Measurements from ENCODE around the gene GUCY2D. TPM values are rescaled to one million over a fixed set of nuclear protein-coding genes. Genes with fewer than 3 reads are reported as not detected.
"Not testable (repeated sequence)": the region's sequence is repeated elsewhere in the genome, so short reads cannot be mapped to it uniquely, and the experiment has no call there.

GUCY2D gene
- total RNA-seq, 2 donors from 2014 or later: 0.15 to 0.77 TPM

DNA sequence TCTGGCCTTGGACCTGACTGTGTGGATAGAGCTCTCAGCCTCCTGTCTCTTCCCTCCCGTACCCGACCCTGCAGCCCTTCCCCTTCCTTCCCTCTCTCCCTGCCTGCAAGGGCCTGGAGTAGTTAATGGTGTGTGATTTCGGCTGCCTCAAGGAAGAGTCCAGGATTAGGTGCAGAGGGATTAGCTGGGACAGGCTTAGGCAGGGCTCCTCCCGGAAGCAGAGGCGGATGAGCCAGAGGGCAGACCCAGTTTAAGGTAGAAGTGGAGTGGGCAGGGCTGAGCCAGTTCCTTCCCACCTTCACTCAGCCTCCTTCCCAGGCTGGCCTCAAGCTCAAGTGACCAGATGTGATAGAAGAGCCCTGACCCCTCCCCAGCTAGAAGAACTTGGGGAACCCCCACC lies 16.8 kb downstream of the GUCY2D start:
- ATAC-seq (replicated peaks): no peak
- H3K27me3 Mint-ChIP-seq: peaks cover 22% of the 10 kb centered on the region
- H3K36me3 Mint-ChIP-seq (ENCODE audit: low read depth): no peaks in the 10 kb centered on the region
- H3K27ac Mint-ChIP-seq: peak overlapping the region; percentile 74
- no peak overlapping the region for H3K4me3 Mint-ChIP-seq
- H3K9me3 Mint-ChIP-seq: no peaks in the 10 kb centered on the region
- H3K4me1 Mint-ChIP-seq: peaks cover 5% of the 10 kb centered on the region

DNA sequence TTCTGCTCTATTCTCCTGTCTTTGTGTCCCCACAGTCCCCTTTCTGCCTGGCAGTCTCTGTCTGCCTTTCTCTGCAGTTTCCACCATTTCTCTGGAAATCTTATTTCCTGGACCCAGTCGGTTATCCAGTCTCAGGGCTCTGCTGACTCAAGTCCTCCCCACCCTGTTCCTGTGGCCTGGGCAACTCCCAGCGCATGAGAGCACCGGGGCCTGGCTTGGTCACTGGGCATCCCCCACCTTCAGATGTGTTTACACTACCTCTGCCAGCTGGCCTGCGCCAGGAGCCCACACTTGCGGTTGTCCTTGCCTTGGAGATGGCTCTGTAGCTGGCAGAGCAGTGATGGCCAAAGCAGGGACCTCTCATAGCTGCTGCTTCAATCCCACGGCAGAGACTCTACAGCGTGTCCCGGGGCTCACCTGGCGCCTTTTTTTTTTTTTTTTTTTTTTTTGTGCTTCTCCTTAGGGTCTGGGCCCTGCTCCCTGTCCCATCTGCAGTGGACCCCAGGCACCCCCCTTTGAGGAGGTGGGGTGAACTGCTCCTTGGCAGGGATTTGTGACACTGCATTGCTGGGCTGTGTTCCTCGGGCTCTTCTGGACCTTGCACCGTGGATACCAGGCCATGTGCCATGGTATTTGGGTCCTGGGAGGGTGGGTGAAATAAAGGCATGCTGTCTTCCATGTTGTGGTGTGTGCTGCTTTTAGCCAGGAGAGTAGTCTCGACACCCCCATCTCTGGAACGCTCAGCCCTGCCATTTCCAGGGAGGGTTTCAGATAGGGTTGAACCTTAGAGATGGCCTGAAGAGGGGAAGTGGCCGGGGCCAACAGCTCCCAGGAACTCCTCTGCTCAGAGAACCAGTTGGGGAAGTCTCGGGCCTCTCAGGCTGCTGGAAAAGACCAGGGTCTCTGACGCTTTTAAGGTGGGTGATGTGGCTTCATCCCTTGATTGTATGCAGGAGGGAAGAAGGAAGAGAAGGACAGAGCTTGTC lies 17.5 kb downstream of the GUCY2D start:
- Mint-ChIP-seq H3K27ac (peak overlapping the region; percentile 74), H3K36me3 (ENCODE audit: low read depth) (no peaks in the 10 kb centered on the region), H3K4me1 (peaks cover 5% of the 10 kb centered on the region), H3K4me3 (no peak overlapping the region), H3K9me3 (no peaks in the 10 kb centered on the region), H3K27me3 (peaks cover 23% of the 10 kb centered on the region)
- ATAC-seq (replicated peaks): peak; percentile 57

DNA sequence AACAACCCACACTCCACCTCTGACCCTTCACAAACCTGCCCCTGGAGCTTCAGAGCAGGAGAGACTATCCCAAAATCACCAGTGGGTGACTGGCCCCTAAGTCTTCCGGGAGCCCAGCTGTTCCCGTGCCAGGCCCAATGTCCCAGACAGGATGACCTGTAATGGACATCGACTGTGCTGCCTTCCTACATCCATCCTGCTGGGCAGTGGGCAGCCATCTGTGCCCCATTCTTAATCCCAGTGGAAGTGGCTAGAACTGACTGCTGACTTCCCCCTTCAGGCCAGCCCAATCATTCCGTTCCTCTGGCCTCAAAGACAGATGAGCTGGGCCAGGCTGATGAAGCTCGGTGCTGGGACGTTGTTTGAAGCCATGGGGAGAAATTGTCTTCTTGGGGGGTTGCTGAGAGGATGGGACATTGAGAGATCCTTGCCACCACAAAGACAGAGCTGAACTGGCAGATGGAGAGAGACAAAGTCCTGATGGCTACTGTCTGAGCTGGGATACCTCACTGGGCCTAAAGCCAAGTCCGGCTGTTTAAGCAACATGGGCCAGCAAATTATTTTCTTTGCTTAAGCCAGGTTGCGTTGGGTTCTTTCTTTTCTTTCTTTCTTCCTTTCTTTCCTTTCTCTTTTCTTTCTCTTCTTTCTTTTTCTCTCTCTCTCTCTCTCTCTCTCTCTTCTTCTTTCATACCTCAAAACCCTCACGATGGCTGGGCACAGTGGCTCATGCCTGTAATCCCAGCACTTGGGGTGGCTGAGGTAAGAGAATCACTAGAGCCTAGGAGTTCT lies 18.6 kb downstream of the GUCY2D start:
- peaks cover 23% of the 10 kb centered on the region for H3K27me3 Mint-ChIP-seq
- no peak for ATAC-seq (replicated peaks)
- no peak overlapping the region for H3K4me3 Mint-ChIP-seq
- no peaks in the 10 kb centered on the region for H3K9me3 Mint-ChIP-seq
- H3K27ac Mint-ChIP-seq: peak overlapping the region; percentile 71
- no peaks in the 10 kb centered on the region for H3K36me3 Mint-ChIP-seq (ENCODE audit: low read depth)
- peaks cover 5% of the 10 kb centered on the region for H3K4me1 Mint-ChIP-seq

DNA sequence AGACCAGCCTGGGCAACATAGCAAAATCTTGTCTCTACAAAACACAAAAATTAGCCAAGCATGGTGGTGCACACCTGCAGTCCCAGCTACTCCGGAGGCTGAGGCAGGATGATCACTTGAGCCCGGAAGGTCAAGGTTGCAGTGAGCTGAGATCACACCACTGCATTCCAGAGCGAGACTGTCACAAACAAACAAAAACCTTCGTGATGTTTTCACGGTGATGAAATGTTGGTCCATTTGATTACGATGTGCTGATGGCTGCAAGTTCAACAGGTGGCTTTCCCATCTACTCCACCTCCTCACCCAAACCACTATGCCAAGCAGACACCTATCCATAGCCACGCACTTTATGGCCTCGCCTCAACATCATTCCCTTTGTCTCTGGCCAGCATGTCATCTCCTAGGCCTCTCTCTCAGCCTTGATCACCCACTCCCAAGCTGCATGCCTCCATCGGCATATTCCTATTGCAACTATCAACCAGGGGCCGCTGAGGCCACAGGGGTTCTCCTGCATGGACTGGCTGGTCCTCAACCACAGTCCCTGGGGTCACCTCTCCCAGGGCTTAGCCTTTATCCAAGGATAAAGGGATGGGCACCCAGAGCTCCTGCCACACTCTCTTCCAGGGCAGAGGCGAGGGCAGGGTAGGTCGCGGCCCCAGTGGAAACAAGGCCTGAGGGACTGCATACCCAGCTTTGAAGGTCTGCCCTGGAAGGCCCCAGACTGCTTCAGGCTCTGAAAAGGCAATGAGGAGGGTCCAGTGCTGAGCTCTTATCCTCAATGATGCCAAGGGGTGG lies 19.3 kb downstream of the GUCY2D start:
- Mint-ChIP-seq H3K9me3 (no peaks in the 10 kb centered on the region), H3K4me1 (peaks cover 2% of the 10 kb centered on the region), H3K27me3 (peaks cover 28% of the 10 kb centered on the region), H3K4me3 (no peak overlapping the region), H3K27ac (peak overlapping the region; percentile 71), H3K36me3 (ENCODE audit: low read depth) (no peaks in the 10 kb centered on the region)
- ATAC-seq (replicated peaks): no peak

DNA sequence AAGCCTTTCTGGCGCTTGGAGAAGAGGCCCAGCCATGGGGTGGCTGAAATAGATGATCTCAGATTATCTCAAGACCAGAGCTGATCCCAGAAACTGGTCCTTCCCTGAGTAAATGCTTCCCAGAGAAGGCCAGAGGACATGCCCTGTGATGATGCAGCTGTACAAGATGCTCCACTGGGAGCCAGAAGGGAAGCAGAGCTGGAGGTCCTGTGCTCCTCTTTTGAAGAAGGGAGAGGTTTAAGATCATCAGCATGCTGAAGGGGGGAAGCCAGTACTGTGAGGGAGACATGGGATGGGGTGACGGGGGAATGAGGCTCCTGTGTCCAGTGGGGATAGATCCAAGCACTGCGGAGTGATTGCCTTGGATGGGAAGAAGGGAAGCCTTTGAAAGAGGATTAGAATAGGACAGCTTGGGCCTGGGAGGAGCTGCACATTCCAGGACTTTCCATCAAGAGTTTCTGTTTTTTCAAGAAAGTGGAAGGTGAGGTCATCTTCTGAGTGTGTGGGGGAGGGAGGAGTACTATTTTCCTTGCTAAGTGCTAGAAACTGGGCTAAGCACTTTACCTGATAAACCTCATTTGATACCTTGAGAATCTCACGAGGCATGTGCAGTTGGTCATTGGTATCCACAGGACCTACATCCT lies 20.1 kb downstream of the GUCY2D start:
- Mint-ChIP-seq H3K27ac (peak overlapping the region; percentile 68), H3K4me1 (no peaks in the 10 kb centered on the region), H3K9me3 (no peaks in the 10 kb centered on the region), H3K36me3 (ENCODE audit: low read depth) (no peaks in the 10 kb centered on the region), H3K4me3 (no peak overlapping the region), H3K27me3 (peaks cover 34% of the 10 kb centered on the region)
- no peak for ATAC-seq (replicated peaks)

DNA sequence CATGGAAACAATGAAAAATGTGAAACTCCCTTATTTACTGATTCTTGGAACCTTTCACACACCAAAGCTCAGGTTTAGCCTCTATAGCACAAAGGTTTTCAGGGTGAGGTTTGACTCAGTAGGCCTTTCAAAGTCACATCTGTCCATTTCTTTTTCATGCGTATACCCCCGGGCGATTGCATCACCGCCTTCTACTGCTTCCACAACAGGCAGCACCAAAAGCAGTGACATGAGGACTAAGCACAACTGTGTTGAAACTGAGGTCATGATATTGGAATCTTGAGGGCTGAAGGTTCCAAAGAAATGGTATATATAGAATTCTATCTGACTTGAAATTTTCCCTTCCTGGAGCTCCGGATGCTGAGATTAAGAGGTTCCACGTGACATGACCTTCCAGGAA lies 21.7 kb downstream of the GUCY2D start:
- not testable (repeated sequence) for H3K4me1 Mint-ChIP-seq

DNA sequence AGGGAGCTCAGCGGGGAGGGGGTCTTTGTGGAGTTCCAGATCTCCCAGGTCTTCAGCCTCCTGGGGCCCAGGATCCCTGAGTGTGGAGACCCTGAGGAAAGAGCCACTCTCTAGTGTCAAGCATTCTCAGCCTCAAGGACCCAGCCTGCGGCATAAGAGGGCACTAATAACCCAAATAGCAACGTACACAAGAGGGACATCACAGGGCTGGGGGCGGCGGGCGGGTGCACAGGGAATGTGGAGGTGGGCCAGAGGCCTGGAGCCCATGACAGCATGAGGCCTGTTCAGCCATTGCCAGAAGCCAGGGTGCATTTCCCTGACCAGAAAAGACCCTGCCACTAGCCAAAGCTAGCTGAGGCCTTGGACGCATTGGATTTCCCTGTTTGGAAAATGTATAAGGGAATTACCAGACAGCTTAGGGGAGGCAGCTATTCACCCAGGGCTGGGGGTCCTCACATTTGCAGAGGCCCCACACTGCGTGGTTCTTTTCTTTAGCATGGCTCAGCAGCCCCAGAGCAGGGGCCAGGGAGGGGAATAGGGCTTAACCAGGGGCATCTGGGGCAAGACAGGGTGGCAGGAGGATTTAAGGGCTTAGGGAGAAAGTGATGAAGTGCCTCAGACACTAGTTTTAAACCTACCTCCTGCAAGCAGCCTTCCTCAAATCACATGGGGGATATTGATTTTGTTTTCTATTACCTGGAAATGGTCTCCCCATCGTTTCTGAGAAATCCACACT lies 22.9 kb downstream of the GUCY2D start:
- Mint-ChIP-seq H3K4me3 (no peak overlapping the region), H3K36me3 (ENCODE audit: low read depth) (no peaks in the 10 kb centered on the region), H3K27ac (no peak overlapping the region), H3K9me3 (no peaks in the 10 kb centered on the region), H3K27me3 (peaks cover 39% of the 10 kb centered on the region), H3K4me1 (no peaks in the 10 kb centered on the region)
- no peak for ATAC-seq (replicated peaks)

More for the DNA sequence above, 21.7 kb downstream of the GUCY2D start:
- not testable (repeated sequence) for H3K4me3 Mint-ChIP-seq; H3K27ac Mint-ChIP-seq; H3K36me3 Mint-ChIP-seq (ENCODE audit: low read depth); H3K9me3 Mint-ChIP-seq; ATAC-seq (replicated peaks)
- H3K27me3 Mint-ChIP-seq: peaks cover 43% of the 10 kb centered on the region

DNA sequence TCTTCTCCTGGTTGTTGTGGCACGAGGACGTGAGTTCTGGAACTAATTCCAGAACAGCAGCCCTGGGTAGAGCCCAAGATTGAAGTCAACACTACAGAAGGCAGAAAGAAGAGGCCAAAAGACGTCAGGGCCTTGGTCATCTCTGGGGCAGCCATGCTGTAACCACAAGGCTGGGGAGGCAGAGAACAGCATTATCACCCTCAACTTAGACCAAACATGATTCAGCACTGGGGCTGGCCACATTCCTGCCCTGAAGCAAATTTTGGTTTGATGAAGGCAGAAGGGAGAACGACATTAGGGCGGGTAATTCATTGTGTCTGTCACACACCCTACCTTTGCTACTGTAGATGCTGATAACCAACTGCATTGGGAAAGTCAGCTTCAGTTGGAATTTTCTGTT lies 26.7 kb downstream of the GUCY2D start:
- ATAC-seq (replicated peaks): no peak
- Mint-ChIP-seq H3K4me1 (no peaks in the 10 kb centered on the region), H3K27me3 (peaks cover 42% of the 10 kb centered on the region), H3K36me3 (ENCODE audit: low read depth) (no peaks in the 10 kb centered on the region), H3K4me3 (no peak overlapping the region), H3K9me3 (no peaks in the 10 kb centered on the region), H3K27ac (no peak overlapping the region)

DNA sequence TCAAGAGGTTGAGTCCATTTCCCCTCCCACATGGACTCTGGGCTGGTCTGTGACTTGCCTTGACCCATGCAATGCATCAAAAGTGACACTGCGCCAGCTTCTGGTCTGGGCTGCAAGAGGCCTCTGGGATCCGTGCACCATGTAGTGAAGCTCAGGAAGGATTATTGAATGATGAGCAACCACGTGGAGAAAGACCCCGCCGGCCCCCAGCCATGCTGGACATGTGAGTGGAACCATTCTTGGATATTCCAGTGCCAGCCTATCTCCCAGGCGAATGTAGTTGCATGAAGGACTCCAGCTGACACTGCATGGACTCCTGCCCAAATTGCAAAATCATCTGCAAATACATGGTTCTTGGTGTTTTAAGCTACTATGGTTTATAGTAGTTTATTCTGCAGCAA lies 28.8 kb downstream of the GUCY2D start:
- Mint-ChIP-seq H3K4me1 (no peaks in the 10 kb centered on the region), H3K27me3 (peaks cover 37% of the 10 kb centered on the region), H3K9me3 (no peaks in the 10 kb centered on the region), H3K27ac (no peak overlapping the region), H3K4me3 (no peak overlapping the region), H3K36me3 (ENCODE audit: low read depth) (no peaks in the 10 kb centered on the region)
- ATAC-seq (replicated peaks): no peak

DNA sequence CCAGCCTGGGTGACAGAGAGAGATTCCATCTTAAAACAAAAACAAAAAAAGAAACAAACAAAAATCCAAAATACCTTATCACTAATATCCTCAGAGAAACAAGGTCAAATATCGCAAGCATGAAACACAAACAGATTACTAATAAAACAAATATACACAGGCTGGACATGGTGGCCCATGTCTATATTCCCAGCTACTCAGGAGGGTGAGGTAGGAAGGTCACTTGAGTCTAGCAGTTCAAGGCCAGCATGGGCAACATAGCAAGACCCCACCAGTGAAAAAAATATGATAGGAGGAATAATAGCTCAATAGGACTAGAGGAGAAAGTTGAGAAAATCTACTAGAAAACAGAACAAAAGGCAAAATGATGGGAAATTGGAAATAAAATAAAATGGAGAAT lies 29.5 kb downstream of the GUCY2D start:
- no peak overlapping the region for H3K27ac Mint-ChIP-seq
- ATAC-seq (replicated peaks): no peak
- H3K27me3 Mint-ChIP-seq: peaks cover 35% of the 10 kb centered on the region
- H3K36me3 Mint-ChIP-seq (ENCODE audit: low read depth): no peaks in the 10 kb centered on the region
- no peak overlapping the region for H3K4me3 Mint-ChIP-seq
- H3K9me3 Mint-ChIP-seq: no peaks in the 10 kb centered on the region
- no peaks in the 10 kb centered on the region for H3K4me1 Mint-ChIP-seq

DNA sequence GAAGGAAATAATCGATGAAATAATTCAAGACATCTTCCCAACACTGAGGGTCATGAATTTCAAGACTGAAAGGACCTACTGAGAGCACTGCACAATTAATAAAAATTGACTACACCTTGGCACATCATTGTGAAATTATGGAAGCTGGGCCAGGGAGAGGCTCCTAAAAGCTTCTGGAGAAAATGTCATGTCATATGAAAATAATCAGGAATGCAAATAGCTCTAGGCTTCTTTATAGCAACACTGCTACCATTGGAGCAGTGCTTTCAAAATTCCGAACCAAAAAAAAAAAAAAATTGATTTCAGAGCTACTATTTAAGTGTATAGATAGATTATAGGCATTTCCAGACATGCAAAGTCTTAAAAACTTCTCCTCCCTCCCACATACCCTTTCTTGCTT lies 30.0 kb downstream of the GUCY2D start:
- Mint-ChIP-seq H3K4me3 (no peak overlapping the region), H3K9me3 (no peaks in the 10 kb centered on the region), H3K27ac (no peak overlapping the region), H3K4me1 (no peaks in the 10 kb centered on the region), H3K36me3 (ENCODE audit: low read depth) (no peaks in the 10 kb centered on the region), H3K27me3 (peaks cover 33% of the 10 kb centered on the region)
- ATAC-seq (replicated peaks): no peak

DNA sequence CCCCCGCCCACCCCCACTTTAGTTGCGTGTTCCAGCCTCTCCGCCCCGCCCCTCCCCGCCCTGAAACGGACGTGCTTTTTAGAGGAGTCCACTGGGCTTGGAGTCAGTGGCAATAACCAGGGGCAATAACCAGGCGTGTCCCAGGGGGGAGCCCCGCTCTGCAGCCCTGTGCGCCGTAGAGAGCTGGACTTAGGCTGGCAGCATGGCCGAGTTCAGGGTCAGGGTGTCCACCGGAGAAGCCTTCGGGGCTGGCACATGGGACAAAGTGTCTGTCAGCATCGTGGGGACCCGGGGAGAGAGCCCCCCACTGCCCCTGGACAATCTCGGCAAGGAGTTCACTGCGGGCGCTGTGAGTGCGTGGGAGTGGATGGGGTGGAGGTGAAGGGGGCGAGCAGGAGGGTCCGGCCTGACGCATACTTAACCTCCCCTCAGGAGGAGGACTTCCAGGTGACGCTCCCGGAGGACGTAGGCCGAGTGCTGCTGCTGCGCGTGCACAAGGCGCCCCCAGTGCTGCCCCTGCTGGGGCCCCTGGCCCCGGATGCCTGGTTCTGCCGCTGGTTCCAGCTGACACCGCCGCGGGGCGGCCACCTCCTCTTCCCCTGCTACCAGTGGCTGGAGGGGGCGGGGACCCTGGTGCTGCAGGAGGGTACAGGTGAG lies 36.7 kb downstream of the GUCY2D start, which contains the start of gene ALOX15B:
Gene ALOX15B, plus strand, starts transcription at position 106 of the 657 bp plus-strand sequence. Its CDS starts 97 bp downstream, at position 203.
- ATAC-seq (replicated peaks): no peak
- no peaks in the 10 kb centered on the region for H3K9me3 Mint-ChIP-seq
- peaks cover 25% of the 10 kb centered on the region for H3K27me3 Mint-ChIP-seq
- no peaks in the 10 kb centered on the region for H3K36me3 Mint-ChIP-seq (ENCODE audit: low read depth)
- no peak within 1 kb of the TSS for H3K27ac Mint-ChIP-seq
- no peak within 1 kb of the TSS for H3K4me3 Mint-ChIP-seq
- no peaks in the 10 kb centered on the region for H3K4me1 Mint-ChIP-seq

DNA sequence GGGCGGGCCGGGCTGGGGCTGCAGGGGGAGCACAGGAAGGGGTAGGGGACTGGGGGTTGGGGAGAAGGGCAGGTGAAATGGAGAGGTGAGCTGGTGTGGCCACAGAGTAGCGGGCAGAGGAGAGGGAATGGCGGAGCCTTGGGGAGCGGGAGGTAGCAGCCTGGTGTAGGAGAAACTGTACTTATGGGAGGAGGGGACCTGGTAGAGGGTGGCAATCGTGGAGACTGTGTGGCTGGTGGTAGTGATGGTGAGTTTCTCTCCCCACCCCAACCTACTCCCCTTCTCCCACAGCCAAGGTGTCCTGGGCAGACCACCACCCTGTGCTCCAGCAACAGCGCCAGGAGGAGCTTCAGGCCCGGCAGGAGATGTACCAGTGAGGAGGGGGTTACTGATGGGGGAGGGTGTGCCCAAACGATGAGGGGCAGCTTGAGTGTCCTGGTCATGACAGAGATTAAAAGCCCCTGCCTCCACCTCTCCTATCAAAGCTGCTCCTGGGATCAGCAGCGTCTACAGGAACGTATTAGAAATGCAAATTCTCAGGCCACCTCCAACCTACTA lies 37.3 kb downstream of the GUCY2D start:
- Mint-ChIP-seq H3K4me1 (no peaks in the 10 kb centered on the region), H3K9me3 (no peaks in the 10 kb centered on the region), H3K27ac (no peak overlapping the region), H3K36me3 (ENCODE audit: low read depth) (no peaks in the 10 kb centered on the region), H3K4me3 (no peak overlapping the region), H3K27me3 (peaks cover 21% of the 10 kb centered on the region)
- no peak for ATAC-seq (replicated peaks)
